ENCODE measurements around the gene VASP.
A peak's percentile ranks its signal among the peaks of the same experiment; 100 is the strongest.

Gene VASP

DNA sequence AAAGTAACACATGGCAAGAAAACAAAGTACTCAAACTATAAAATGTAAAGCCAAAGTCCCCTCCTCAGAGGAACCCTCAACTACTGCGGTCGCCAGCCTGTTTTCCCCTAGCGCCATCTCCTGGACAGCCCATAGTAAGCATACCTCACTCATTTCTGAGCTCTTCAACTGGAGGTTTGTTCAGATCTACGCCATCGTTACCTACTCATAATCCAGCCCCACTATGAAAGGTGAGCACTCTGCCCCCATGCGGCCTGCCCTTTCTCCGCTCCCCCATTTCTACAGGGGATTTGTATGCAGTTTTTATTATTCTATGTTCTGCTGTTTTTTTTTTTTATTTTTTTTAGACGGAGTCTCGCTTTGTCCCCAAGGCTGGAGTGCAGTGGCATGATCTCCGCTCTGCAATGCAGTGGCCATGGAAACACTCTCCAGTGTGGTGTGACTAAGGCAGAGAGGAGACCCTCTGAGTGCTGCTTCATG, 51.2 kb downstream of the VASP start:
- peak; percentile 74 for DNase-seq

DNA sequence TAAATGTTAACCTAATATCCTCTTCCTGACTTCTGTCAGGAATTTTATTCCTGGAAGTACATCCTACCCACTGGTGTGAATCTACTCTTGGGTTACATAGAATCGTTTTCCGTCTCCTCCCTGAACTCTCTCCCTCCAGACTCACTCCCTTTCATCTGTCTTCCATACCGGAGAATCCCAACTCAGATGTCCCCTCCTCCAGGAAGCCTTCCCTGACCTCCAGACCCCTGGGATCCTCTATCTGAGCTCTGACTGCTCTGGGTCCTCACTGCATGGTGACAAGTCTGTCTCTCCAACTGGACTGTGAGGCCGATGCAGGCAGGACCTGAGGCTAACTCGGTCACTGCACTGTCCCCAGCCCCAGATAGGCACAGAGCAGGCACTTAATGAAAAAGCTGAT, 52.8 kb downstream of the VASP start:
- no peak for DNase-seq

DNA sequence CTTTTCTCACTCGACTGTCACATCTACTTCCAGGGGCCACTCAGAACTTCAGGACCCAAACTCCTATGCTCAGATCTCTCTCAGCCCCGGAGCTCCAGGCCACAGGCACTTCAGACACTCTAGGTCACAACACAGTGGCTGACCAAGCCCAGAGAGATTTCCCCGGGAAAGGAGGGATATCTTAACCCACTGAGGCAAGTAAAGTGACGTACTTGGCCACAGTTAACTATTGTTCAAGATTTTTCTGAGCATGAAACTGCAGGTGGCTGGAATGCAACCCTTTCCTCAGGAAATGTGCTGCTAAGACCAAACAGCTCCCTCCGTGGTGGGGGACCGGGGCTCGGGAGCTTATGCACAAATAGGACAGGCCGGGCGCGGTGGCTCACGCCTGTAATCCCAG, 53.4 kb downstream of the VASP start:
- DNase-seq = no peak

DNA sequence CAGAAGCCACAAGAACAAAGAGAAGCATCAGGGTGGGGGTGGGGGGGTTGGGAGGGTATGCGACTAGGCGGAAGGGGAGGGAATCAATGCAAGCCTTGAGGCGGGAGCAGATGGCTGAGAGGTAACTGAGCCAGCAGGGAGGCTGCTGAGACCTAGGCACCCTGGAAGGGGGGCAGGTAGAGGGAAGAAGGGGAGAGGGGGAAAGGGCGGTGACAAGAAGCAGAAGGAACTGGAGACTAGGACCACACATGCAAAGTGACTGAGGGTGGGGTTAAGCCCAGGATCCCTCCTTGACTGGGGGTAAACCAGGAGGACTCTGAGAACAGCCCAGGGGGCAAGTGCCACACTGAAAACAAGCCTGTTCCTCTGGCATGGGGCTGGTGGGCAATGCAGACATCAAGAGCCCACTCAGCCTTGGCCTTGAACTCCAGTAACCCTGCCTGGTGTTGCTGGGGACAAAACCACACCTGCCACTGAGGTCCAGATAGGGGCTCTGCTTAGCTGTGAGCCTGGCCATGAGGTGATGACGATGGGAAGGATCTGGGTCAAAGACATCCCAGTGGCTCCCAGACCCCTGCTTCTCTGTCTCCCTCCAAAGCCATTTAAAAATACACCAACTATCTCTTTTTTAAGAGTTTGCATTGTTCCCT, 57.0 kb downstream of the VASP start:
- DNase-seq = no peak

DNA sequence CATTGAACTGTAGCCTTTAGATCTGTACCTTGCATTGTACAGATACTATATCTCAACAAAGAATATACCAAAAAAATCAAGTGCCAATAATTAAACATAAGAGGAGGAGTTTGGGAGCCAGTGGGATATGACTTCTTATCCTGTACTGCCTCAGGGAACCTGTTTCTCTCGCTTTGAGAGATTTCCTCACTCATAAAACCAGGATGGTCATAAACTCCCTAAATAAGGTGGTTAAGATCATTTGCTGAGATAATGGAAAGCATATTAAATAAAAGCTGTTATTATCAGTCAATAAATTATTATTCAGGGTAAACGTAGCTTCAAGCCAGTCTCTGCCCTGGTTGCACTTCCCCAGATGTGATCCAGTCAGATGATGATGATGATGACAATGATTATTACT, 60.3 kb downstream of the VASP start:
- no peak for DNase-seq

GRCh38 chr19:45568732-45569131, 61.5 kb downstream of the VASP start:
- DNase-seq = no peak

GRCh38 chr19:45569619-45570421, 62.5 kb downstream of the VASP start:
- peak; percentile 61 for DNase-seq

GRCh38 chr19:45571457-45572220, 64.4 kb downstream of the VASP start:
- DNase-seq = no peak

- DNase-seq = no peak
Measured at GRCh38 chr19:45574526-45574925, 67.2 kb downstream of the VASP start.

DNA sequence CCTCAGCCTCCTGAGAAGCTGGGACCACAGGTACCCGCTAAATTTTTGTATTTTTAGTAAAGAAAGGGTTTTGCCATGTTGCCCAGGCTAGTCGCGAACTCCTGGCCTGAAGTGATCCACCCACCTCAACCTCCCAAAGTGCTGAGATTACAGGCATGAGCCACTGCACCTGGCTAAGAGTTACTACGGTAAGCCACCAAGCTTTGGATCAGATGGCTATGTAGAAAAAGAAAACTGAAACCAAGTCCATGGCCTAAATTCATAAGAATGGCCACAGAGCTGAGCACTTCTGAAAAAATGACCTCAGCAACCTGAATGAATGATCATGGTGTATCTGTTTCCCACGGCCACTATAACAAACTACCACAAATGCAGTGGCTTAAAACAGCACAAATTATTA, 67.9 kb downstream of the VASP start:
- DNase-seq = no peak
